ENCODE measurements around the gene EPHB2. TPM values are rescaled to one million over a fixed set of nuclear protein-coding genes. Genes with fewer than 3 reads are reported as not detected.

Gene EPHB2
- total RNA-seq, 2 experiments from 2014 or later, result 0.08 TPM; not detected in 1

DNA sequence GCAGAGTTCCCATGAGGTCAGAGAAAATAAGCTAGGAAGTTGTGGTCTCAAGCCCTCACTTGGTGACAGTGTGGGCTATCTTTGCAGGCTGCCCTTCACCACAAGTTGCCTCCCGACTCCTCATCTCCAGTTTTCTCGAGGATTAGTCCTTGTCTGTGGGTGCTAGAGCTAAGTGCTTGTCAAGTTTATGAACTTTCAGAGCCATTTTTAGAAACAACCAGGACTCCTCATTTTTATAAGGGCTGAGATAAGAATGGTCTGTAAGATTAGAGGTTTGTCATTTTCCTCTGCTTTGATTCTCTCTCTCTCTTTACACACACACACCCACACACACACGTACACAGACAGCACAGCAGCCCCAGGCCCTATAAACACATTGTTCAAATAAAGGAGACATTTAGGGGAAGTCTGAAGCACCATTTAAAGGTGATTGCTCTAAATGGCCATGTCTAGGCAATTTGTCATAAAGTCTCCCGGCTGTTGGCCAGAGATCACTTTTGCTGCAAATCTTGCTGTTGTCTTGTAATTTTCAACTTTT is 134.8 kb downstream of the EPHB2 start:
- no peak overlapping the region for H3K27ac Mint-ChIP-seq
- no peaks in the 10 kb centered on the region for H3K9me3 Mint-ChIP-seq
- no peak for TF ChIP-seq CTCF (IDR thresholded peaks at IDR 0.05)
- H3K4me1 ChIP-seq (ENCODE audit: insufficient read depth, low read length), result no peaks in the 10 kb centered on the region
- H3K27ac ChIP-seq (ENCODE audit: low read depth in 1 of 2, low read length in 2 of 2), result no peak overlapping the region
- H3K36me3 Mint-ChIP-seq (ENCODE audit: low read depth), result no peaks in the 10 kb centered on the region
- H3K9me3 ChIP-seq (ENCODE audit: control insufficient read depth in 1 of 2, insufficient read depth in 1 of 2, low read length in 2 of 2), result no peaks in the 10 kb centered on the region
- H3K27me3 ChIP-seq (ENCODE audit: control insufficient read depth in 1 of 2, insufficient read depth in 2 of 2, low read length in 2 of 2), result peaks cover 9 to 10% of the 10 kb centered on the region in 2 experiments
- no peak overlapping the region for H3K4me3 Mint-ChIP-seq
- intact Hi-C loops (cut with DNase I, micrococcal nuclease), result no loop called here
- ATAC-seq (ENCODE audit: poor library complexity) (no peak), DNase-seq (no peak)
- no peaks in the 10 kb centered on the region for H3K36me3 ChIP-seq (ENCODE audit: insufficient read depth, low read length)
- H3K4me1 Mint-ChIP-seq (ENCODE audit: low read depth), result no peaks in the 10 kb centered on the region
- no peak overlapping the region for H3K4me3 ChIP-seq (ENCODE audit: low read length)
- ChIA-PET POLR2A (no interaction called here), CTCF (no interaction called here)
- H3K27me3 Mint-ChIP-seq, result peaks cover 58% of the 10 kb centered on the region

DNA sequence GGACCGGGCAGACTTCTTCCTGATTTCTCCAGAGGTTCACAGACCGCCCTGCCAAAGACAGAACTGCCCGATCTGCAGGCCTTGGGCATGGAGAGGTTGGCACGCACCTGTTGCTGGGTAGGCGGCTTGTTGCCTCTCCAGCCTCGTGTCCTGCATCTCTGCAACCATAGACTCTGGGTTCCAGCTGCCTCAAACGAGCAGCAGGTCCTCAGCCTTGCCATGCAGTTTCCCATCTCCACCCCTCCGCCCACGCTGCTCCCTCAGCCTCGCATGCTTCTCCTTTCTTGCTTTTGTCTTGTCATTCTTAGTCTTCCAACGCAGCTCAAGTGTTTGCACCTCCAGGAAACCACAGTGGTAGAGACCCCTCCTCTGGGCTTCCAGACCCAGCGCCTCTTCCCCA is 135.8 kb downstream of the EPHB2 start:
- H3K36me3 ChIP-seq (ENCODE audit: insufficient read depth, low read length), result no peaks in the 10 kb centered on the region
- ChIA-PET POLR2A (no interaction called here), CTCF (no interaction called here)
- peaks cover 9 to 10% of the 10 kb centered on the region in 2 experiments for H3K27me3 ChIP-seq (ENCODE audit: control insufficient read depth in 1 of 2, insufficient read depth in 2 of 2, low read length in 2 of 2)
- Mint-ChIP-seq H3K27ac (no peak overlapping the region), H3K9me3 (no peaks in the 10 kb centered on the region), H3K4me1 (ENCODE audit: low read depth) (no peaks in the 10 kb centered on the region), H3K4me3 (no peak overlapping the region), H3K36me3 (ENCODE audit: low read depth) (no peaks in the 10 kb centered on the region), H3K27me3 (peaks cover 59% of the 10 kb centered on the region)
- no peaks in the 10 kb centered on the region for H3K9me3 ChIP-seq (ENCODE audit: control insufficient read depth in 1 of 2, insufficient read depth in 1 of 2, low read length in 2 of 2)
- DNase-seq, result peak in 2 of 14 experiments; percentile 4 to 23
- no peak overlapping the region for H3K4me3 ChIP-seq (ENCODE audit: low read length)
- intact Hi-C loops (cut with DNase I, micrococcal nuclease), result no loop called here
- no peaks in the 10 kb centered on the region for H3K4me1 ChIP-seq (ENCODE audit: insufficient read depth, low read length)
- no peak for TF ChIP-seq CTCF (IDR thresholded peaks at IDR 0.05)
- no peak for ATAC-seq (ENCODE audit: poor library complexity)
- H3K27ac ChIP-seq (ENCODE audit: low read depth in 1 of 2, low read length in 2 of 2), result no peak overlapping the region

- no peak overlapping the region for H3K4me3 Mint-ChIP-seq
- ChIA-PET POLR2A (no interaction called here), CTCF (no interaction called here)
- no peaks in the 10 kb centered on the region for H3K36me3 Mint-ChIP-seq (ENCODE audit: low read depth)
- ATAC-seq (ENCODE audit: poor library complexity), result no peak
- H3K27ac Mint-ChIP-seq, result no peak overlapping the region
- no peaks in the 10 kb centered on the region for H3K4me1 ChIP-seq (ENCODE audit: insufficient read depth, low read length)
- no peak overlapping the region for H3K4me3 ChIP-seq (ENCODE audit: low read length)
- no peaks in the 10 kb centered on the region for H3K4me1 Mint-ChIP-seq (ENCODE audit: low read depth)
- no peaks in the 10 kb centered on the region for H3K36me3 ChIP-seq (ENCODE audit: insufficient read depth, low read length)
- peaks cover 63% of the 10 kb centered on the region for H3K27me3 Mint-ChIP-seq
- TF ChIP-seq CTCF (IDR thresholded peaks at IDR 0.05), result no peak
- DNase-seq, result no peak
- H3K27ac ChIP-seq (ENCODE audit: low read depth in 1 of 2, low read length in 2 of 2), result no peak overlapping the region
- peaks cover 9 to 10% of the 10 kb centered on the region in 2 experiments for H3K27me3 ChIP-seq (ENCODE audit: control insufficient read depth in 1 of 2, insufficient read depth in 2 of 2, low read length in 2 of 2)
- H3K9me3 Mint-ChIP-seq, result no peaks in the 10 kb centered on the region
- no peaks in the 10 kb centered on the region for H3K9me3 ChIP-seq (ENCODE audit: control insufficient read depth in 1 of 2, insufficient read depth in 1 of 2, low read length in 2 of 2)
- intact Hi-C loops (cut with DNase I, micrococcal nuclease), result no loop called here
Observed at GRCh38 chr1:22847249-22847648, 136.6 kb downstream of the EPHB2 start.
